Measurements from ENCODE around the gene TSTD1.

GRCh38 chr1:161017756-161018630 lies 20.8 kb downstream of the TSTD1 start:
- TF ChIP-seq CTCF (IDR thresholded peaks at IDR 0.05) = no peak
- no peak for TF ChIP-seq ZFX (IDR thresholded peaks at IDR 0.05; ENCODE audit: borderline replicate concordance)
